Upper lobe of left lung (tissue), 6 donors: ENCODE measurements around the gene AP1G1. TPM values are rescaled to one million over a fixed set of nuclear protein-coding genes. Genes with fewer than 3 reads are reported as not detected.

ENCODE experiments used
- ATAC-seq, 2 donors: fragments of 200-7000 bp; cut with Tn5 transposase; one replicate each; pipeline ENCODE4 v1.9.1; 2022; ENCODE audit warnings: mild to moderate bottlenecking in 2 of 2, moderate library complexity in 2 of 2; ENCODE audit not compliant: low FRiP score in 2 of 2
- DNase-seq, 2 donors: peaks; one replicate each; pipeline ENCODE4 v3.0.0-alpha.2; 2019 to 2020
- H3K27ac ChIP-seq, 4 donors: fragments of 200-600 bp; sonication (generic); one replicate each; pipeline ENCODE4 v1.5.1; 2016 to 2019
- H3K27me3 ChIP-seq, 4 donors: fragments of 200-600 bp; sonication (generic); one replicate each; pipeline ENCODE4 v1.5.1; 2017 to 2019
- H3K36me3 ChIP-seq, 4 donors: fragments of 200-600 bp; sonication (generic); one replicate each; pipeline ENCODE4 v1.5.1; 2016 to 2019
- H3K4me1 ChIP-seq, 4 donors: fragments of 200-600 bp; sonication (generic); one replicate each; pipeline ENCODE4 v1.5.1; 2018 to 2019
- H3K4me3 ChIP-seq, 4 donors: fragments of 200-600 bp; sonication (generic); one replicate each; pipeline ENCODE4 v1.5.1; 2017 to 2019; ENCODE audit warnings: mild to moderate bottlenecking in 2 of 4, moderate library complexity in 1 of 4
- H3K9me3 ChIP-seq, 4 donors: fragments of 200-600 bp; sonication (generic); one replicate each; pipeline ENCODE4 v1.5.1; 2018 to 2019
- CTCF ChIP-seq, 6 experiments: fragments of 450-650 bp in 4 of 6; fragments of 200-600 bp in 2 of 6; sonication (generic) in 2 of 6; IDR thresholded peaks; one replicate each; pipeline ENCODE4 v1.5.1; 2016 to 2019; ENCODE audit warnings: antibody characterized with exemption in 6 of 6
- EP300 ChIP-seq, 4 donors: sonication (generic); formaldehyde crosslinking; IDR thresholded peaks; one replicate each; pipeline ENCODE4 v1.5.1; 2017; ENCODE audit warnings: antibody characterized with exemption in 4 of 4, control low read depth in 2 of 4
- POLR2A ChIP-seq, 4 donors: fragments of 450-650 bp; IDR thresholded peaks; one replicate each; pipeline ENCODE4 v1.5.1; 2016 to 2017; ENCODE audit warnings: antibody characterized with exemption in 4 of 4, mild to moderate bottlenecking in 2 of 4
- POLR2AphosphoS5 ChIP-seq, 2 donors: sonication (generic); formaldehyde crosslinking; IDR thresholded peaks; one replicate each; pipeline ENCODE4 v1.5.1; 2017; ENCODE audit warnings: antibody characterized with exemption in 2 of 2
- WGBS, 2 donors: methylation state at CpG; one replicate each; pipeline ENCODE4 v1.1.5; 2017 to 2018; 5-methylcytosine and 5-hydroxymethylcytosine counted together
- total RNA-seq, 6 donors: library from RNA; depleted of rRNA in 4 of 6; stranded (reverse); fragments of >200 nt in 4 of 6; gene quantifications; one replicate each; pipeline versions ENCODE4 v1.1.0 to v1.2.1, GENCODE V29; 2016 to 2021
- donor health status: DM: no; HTN: no; CAD: no; lungs with moderate emphysema.
- donor health status: DM: no; HTN: yes; CAD: no; lungs with severe emphysema.

AP1G1 gene
- total RNA-seq, 6 donors from 2014 or later, result 63.7 to 145 (median 88.6) TPM

- ATAC-seq, result no peak
- DNase-seq, result no peak
- H3K27me3 ChIP-seq, result no peaks in the 10 kb centered on the region
- H3K27ac ChIP-seq, result no peak overlapping the region
- 95% methylated on average over 2 of the region's 2 CpGs for WGBS, 2 donors
- TF ChIP-seq CTCF (IDR thresholded peaks at IDR 0.05) (no peak), POLR2AphosphoS5 (IDR thresholded peaks at IDR 0.05) (no peak), EP300 (IDR thresholded peaks at IDR 0.05) (no peak), POLR2A (IDR thresholded peaks at IDR 0.05) (no peak)
- H3K36me3 ChIP-seq, result peaks cover 3 to 57% (median 28%) of the 10 kb centered on the region in 4 donors
- peaks cover 0 to 14% (median 9%) of the 10 kb centered on the region in 4 donors for H3K4me1 ChIP-seq
- H3K4me3 ChIP-seq, result no peak overlapping the region
- H3K9me3 ChIP-seq, result no peaks in the 10 kb centered on the region
These were observed 24.5 kb downstream of the AP1G1 start for GRCh38 chr16:71784093-71784492.

- H3K4me1 ChIP-seq, result peaks cover 0 to 29% (median 15%) of the 10 kb centered on the region in 4 donors
- no peak for TF ChIP-seq POLR2AphosphoS5 (IDR thresholded peaks at IDR 0.05)
- TF ChIP-seq POLR2A (IDR thresholded peaks at IDR 0.05), result no peak
- WGBS, 2 donors, result 33 to 45% methylated on average over 3 of the region's 3 CpGs
- peak overlapping the region in 3 of 4 donors; percentile 5 to 35 (median 33) for H3K27ac ChIP-seq
- H3K27me3 ChIP-seq, result no peaks in the 10 kb centered on the region
- DNase-seq, result no peak
- no peak for ATAC-seq
- H3K9me3 ChIP-seq, result no peaks in the 10 kb centered on the region
- peaks cover 0 to 49% (median 10%) of the 10 kb centered on the region in 4 donors for H3K36me3 ChIP-seq
- H3K4me3 ChIP-seq, result no peak overlapping the region
These were observed 26.9 kb downstream of the AP1G1 start for GRCh38 chr16:71781741-71782140.

- Histone ChIP-seq H3K9me3 (no peaks in the 10 kb centered on the region), H3K36me3 (peaks cover 0 to 43% (median 6%) of the 10 kb centered on the region in 4 donors), H3K27ac (no peak overlapping the region), H3K27me3 (no peaks in the 10 kb centered on the region), H3K4me1 (peaks cover 0 to 29% (median 15%) of the 10 kb centered on the region in 4 donors), H3K4me3 (no peak overlapping the region)
- ATAC-seq, result no peak
- WGBS, 2 donors, result 92 to 95% methylated on average over 6 of the region's 6 CpGs
- DNase-seq, result no peak
- no peak for TF ChIP-seq EP300 (IDR thresholded peaks at IDR 0.05)
These were observed 28.0 kb downstream of the AP1G1 start for GRCh38 chr16:71780521-71781089.

GRCh38 chr16:71778780-71779179 lies 29.9 kb downstream of the AP1G1 start:
- no peak for TF ChIP-seq POLR2A (IDR thresholded peaks at IDR 0.05)
- no peak for TF ChIP-seq POLR2AphosphoS5 (IDR thresholded peaks at IDR 0.05)
- no peak for TF ChIP-seq CTCF (IDR thresholded peaks at IDR 0.05)
- TF ChIP-seq EP300 (IDR thresholded peaks at IDR 0.05), result no peak
- H3K27me3 ChIP-seq, result no peaks in the 10 kb centered on the region
- peak overlapping the region in 1 of 4 donors; percentile 30 for H3K27ac ChIP-seq
- H3K36me3 ChIP-seq, result peaks cover 0 to 47% (median 6%) of the 10 kb centered on the region in 4 donors
- peaks cover 0 to 29% (median 15%) of the 10 kb centered on the region in 4 donors for H3K4me1 ChIP-seq
- 64 to 79% methylated on average over 5 of the region's 5 CpGs for WGBS, 2 donors
- DNase-seq, result no peak
- ATAC-seq, result peak in 1 of 2 donors; percentile 57
- no peaks in the 10 kb centered on the region for H3K9me3 ChIP-seq
- no peak overlapping the region for H3K4me3 ChIP-seq

GRCh38 chr16:71777329-71777728 lies 31.3 kb downstream of the AP1G1 start:
- DNase-seq, result no peak

GRCh38 chr16:71775949-71776348 lies 32.7 kb downstream of the AP1G1 start:
- Histone ChIP-seq H3K4me1 (peaks cover 0 to 18% (median 11%) of the 10 kb centered on the region in 4 donors), H3K9me3 (no peaks in the 10 kb centered on the region), H3K27me3 (no peaks in the 10 kb centered on the region), H3K36me3 (peaks cover 2 to 64% (median 21%) of the 10 kb centered on the region in 4 donors), H3K27ac (no peak overlapping the region), H3K4me3 (no peak overlapping the region)
- WGBS, 2 donors, result 82 to 83% methylated on average over 4 of the region's 4 CpGs
- no peak for ATAC-seq
- no peak for DNase-seq
- TF ChIP-seq POLR2AphosphoS5 (IDR thresholded peaks at IDR 0.05) (no peak), EP300 (IDR thresholded peaks at IDR 0.05) (no peak), CTCF (IDR thresholded peaks at IDR 0.05) (no peak), POLR2A (IDR thresholded peaks at IDR 0.05) (no peak)

More at GRCh38 chr16:71777329-71777728, 31.3 kb downstream of the AP1G1 start:
- H3K27me3 ChIP-seq, result no peaks in the 10 kb centered on the region
- H3K4me3 ChIP-seq, result no peak overlapping the region
- peaks cover 2 to 58% (median 16%) of the 10 kb centered on the region in 4 donors for H3K36me3 ChIP-seq
- TF ChIP-seq EP300 (IDR thresholded peaks at IDR 0.05), result no peak
- no peak for TF ChIP-seq POLR2A (IDR thresholded peaks at IDR 0.05)
- no peak for TF ChIP-seq POLR2AphosphoS5 (IDR thresholded peaks at IDR 0.05)
- 95 to 96% methylated on average over 10 of the region's 10 CpGs for WGBS, 2 donors
- peaks cover 0 to 25% (median 15%) of the 10 kb centered on the region in 4 donors for H3K4me1 ChIP-seq
- no peak overlapping the region for H3K27ac ChIP-seq
- no peaks in the 10 kb centered on the region for H3K9me3 ChIP-seq
- ATAC-seq, result no peak
